Retina (tissue), 1 donor: ENCODE results near the gene ITPKB.

ENCODE experiments used
- DNase-seq: peaks from one replicate; pipeline ENCODE4 v3.0.0-alpha.2; 2016

ITPKB gene

GRCh38 chr1:226662642-226663326 is 76.3 kb downstream of the ITPKB start:
- DNase-seq: no peak

GRCh38 chr1:226661965-226662364 is 77.1 kb downstream of the ITPKB start:
- no peak for DNase-seq

DNA sequence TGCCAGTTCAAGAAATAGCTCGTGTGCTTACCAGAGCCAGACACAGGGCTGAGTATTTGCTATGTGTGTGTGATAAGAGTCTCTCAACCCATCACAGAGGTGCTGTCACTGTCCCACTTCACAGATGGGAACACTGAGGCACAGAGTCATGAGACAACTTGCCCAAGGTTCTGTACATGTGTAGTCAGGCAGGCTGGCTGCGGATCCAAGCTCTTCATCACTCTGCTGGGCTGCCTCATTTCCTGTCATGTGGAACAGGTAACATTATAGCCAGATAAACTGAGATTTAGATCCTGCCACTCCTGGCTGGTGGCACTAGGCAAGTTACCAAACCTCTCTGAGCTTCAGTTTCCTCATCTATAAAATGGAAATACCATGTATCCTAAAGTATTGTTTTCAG is 77.8 kb downstream of the ITPKB start:
- no peak for DNase-seq

DNA sequence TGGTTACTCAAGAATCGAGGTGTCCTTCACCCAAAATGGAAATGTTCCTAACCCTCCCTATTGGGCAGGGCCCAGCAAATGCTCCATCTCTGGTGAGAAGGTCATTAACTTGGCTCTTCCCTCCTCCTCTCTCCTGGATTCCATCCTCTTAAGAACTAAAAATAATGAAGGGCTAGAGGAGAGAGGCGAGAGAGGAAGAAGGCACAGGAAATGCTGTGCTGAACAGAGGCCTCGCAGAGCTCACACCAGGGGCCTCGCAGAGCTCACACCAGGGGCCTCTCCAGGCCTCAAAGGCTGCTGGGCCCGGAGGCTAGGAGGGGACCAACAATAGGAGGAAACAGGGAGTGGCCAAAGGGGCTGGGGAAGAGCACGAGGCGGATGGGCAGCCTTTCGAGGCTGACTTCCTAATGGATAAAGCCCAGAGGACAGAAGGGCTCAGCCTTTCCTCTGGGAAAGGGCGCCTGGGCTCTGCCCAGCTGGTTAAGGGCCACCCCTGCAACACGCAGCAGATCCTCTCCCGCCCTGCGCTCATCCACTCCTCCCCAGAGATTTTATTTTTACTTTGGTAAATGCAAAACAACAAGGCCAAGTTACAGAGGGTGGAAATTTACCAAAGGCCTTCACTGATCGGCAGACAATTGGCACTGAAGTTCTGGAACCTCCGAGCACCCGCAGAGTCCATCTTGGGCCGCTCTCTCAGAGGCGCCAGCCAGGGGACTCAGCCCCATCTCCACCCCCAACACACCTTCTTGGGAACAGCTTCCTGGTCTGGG is 78.5 kb downstream of the ITPKB start:
- no peak for DNase-seq

- no peak for DNase-seq
Observed at GRCh38 chr1:226659641-226660040, 79.4 kb downstream of the ITPKB start.

DNA sequence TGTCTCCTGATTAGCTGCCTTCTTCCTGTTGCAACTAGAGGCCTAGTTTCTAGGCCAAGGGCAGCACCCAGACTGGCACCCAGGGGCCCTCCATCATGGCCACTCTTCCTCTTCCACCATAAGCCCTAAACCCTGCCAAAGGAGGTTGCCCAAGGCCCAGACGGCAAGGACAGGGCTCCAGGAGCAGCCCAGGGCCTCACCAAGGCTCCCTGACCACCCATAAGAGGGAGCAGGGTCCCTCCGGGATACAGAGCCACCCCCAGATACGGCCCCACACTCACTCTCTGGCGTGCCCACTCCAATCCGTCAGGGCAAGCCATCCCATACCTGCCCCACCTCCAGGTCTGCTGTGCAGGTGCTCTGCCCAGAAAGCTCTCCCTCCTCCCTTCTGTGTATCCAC is 79.9 kb downstream of the ITPKB start:
- no peak for DNase-seq

DNA sequence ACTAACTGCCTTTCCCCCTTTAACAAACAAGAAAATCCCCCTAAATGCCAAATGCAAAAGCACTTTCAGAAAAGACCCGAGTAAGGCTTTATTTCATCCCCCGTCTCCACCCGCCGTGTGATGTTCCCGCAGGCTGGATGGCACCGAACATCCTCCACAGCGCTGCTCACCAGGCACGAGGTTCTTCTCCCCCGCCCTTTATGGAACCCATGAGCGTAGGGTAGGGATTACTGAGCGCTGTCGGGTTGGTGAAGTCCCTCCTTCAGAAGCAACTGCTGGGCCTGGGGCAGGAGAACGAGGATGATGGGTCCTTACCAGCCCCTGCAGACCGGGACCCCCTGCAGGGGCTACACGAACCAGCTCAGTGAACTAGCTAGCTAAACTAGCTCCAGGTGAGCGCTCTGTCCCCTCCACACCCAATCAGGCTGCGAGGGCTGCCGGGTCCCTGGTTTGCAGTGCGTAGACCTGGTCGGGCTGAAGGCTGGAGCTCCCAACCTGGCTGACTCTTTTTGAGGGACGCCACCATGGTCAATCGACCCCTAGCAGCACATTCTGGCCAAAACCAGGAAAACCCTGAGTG is 80.4 kb downstream of the ITPKB start:
- no peak for DNase-seq

GRCh38 chr1:226657895-226658545 is 81.1 kb downstream of the ITPKB start:
- DNase-seq: no peak

DNA sequence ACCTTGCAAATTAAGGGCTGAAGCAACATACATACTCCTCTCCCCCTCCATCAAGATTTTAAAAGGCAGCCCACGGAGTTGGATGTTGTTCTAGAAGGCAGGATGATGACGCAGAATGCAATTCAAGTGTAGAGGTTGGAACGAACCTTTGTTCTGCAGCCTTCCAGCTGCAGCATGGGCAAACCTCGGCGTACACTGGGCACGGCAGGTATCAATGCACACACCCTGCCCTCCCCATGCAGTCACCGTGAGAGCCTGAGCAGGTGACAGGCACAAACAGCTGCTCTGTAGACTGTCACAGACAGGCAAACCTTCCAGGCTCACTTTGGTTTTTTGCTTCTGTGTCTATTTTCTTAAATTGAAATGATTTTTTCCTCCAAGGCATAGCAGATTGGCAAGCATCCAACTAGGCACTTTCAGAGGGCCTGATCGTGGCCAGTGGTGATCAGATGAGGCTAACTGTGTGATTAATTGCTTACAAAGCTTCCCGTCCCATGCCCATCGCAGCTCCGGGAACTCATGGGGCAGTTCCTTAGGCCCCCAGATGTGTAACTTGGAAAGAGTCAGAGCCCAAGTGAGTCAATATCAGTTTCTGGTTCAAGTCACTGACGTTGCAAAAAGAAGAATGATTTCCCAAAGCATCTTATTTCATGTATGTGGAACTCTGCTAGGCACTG is 82.3 kb downstream of the ITPKB start:
- no peak for DNase-seq

GRCh38 chr1:226656201-226656600 is 82.9 kb downstream of the ITPKB start:
- DNase-seq: no peak

GRCh38 chr1:226655251-226656163 is 83.6 kb downstream of the ITPKB start:
- no peak for DNase-seq

DNA sequence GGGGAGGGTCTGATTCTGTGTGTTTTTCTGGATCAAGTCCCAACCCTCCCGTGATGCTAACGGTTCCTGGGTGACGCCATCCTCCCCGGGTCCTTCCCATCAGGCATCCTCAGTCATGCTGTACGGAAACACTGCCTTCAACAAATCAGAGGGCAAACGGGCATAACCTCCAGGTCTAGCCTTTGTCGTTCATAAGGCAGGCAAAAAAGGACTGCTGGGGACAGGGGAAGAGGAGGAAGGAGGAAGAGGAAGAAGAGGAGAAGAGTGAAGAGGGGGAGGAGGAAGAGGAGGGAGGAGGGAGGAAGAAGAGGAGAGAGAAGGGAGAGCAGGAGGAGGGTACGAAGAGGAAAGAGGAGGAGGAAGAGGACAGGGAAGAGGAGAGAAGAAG is 84.4 kb downstream of the ITPKB start:
- no peak for DNase-seq

DNA sequence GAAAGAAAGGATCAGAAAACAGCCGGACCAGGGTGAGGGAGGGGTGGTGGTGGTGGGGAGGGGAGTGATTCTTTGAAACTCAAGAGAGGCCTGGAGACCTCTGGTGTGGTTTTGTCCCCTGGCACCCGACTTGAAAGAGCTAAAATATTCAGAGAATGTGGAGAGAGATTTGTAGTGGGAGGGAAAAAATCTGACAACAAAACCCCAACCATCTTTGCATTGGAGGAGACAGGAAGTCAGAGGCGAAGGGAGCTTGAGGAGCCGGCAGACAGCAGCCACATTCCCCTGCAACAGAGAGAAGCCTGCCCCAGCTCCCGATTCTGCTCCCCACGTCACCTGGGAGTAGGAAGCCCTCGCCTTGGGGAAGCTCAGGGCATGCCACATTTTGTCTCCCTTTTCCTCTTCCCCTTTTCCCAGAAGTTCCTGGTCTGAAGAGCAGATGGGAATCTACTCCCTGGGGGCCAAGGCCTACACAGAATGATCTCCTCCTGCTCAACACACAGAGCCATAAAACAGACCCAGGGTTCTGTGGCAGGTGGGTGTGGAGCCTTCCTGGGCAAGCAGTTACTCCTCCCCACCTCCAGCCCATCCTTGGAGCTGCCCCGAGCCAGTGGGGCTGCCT is 84.9 kb downstream of the ITPKB start:
- DNase-seq: no peak

- no peak for DNase-seq
Observed at GRCh38 chr1:226653311-226653921, 85.7 kb downstream of the ITPKB start.

GRCh38 chr1:226652613-226653012 is 86.5 kb downstream of the ITPKB start:
- no peak for DNase-seq

DNA sequence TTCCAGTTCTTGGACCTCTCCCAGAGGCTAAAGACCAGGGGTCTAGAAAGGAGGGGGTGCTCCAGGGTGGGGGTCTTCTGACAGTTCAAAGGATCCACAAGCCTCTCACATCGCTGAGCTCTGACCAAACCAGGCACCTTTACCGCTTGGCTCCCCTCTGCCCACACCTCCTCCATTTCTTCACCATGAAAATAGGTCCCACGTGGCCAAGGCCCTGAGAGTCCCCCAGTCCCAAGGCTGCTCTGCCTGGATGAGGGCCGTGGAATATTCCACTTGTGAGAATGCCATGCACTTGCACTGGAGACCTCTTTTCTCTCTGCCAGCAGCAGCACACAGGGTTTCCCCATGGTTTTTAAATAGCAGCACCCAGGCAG is 87.4 kb downstream of the ITPKB start:
- DNase-seq: no peak

GRCh38 chr1:226651041-226651731 is 87.9 kb downstream of the ITPKB start:
- no peak for DNase-seq

GRCh38 chr1:226650236-226650841 is 88.7 kb downstream of the ITPKB start:
- peak; percentile 45 for DNase-seq

GRCh38 chr1:226649780-226650179 is 89.3 kb downstream of the ITPKB start:
- DNase-seq: peak; percentile 40

- DNase-seq: no peak
Observed at GRCh38 chr1:226649244-226649643, 89.8 kb downstream of the ITPKB start.
